GM21619 (cell line): ENCODE results near the gene TRPC6.
"Not testable (repeated sequence)": the region's sequence is repeated elsewhere in the genome, so short reads cannot be mapped to it uniquely, and the experiment has no call there.

Experiments used
- ATAC-seq: cut with Tn5 transposase; IDR thresholded peaks from one replicate; pipeline ENCODE4 v1.9.1; 2021; ENCODE audit not compliant: unreplicated experiment

Gene TRPC6

GRCh38 chr11:101456812-101457211 lies 127.0 kb downstream of the TRPC6 start:
- ATAC-seq: no peak

DNA sequence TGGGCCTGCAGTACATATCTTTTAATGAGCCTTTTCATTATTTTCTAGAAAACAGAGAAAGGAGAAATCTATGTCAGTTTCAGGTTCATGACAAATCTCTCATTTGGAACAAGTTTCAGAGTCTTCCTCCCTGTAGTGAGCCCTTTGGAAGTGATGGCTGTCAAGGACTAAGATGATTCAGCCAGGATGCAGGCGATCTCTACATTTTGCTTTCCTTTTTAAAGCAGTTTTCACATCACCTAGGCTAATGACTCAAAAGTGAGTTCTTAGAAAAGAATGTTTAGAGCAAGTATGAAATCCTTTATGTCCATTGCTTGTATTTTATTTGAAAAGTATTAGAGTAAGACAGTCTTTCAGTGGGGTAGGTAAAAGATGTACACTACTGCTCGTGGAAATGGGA lies 130.1 kb downstream of the TRPC6 start:
- ATAC-seq: no peak

GRCh38 chr11:101448881-101449442 lies 134.8 kb downstream of the TRPC6 start:
- no peak for ATAC-seq

- ATAC-seq: no peak
Observed at GRCh38 chr11:101446726-101447125, 137.1 kb downstream of the TRPC6 start.

GRCh38 chr11:101446238-101446637 lies 137.6 kb downstream of the TRPC6 start:
- no peak for ATAC-seq

- no peak for ATAC-seq
Observed at GRCh38 chr11:101445761-101446160, 138.0 kb downstream of the TRPC6 start.

GRCh38 chr11:101444851-101445250 lies 139.0 kb downstream of the TRPC6 start:
- ATAC-seq: no peak

- ATAC-seq: no peak
Observed at GRCh38 chr11:101444164-101444563, 139.6 kb downstream of the TRPC6 start.

DNA sequence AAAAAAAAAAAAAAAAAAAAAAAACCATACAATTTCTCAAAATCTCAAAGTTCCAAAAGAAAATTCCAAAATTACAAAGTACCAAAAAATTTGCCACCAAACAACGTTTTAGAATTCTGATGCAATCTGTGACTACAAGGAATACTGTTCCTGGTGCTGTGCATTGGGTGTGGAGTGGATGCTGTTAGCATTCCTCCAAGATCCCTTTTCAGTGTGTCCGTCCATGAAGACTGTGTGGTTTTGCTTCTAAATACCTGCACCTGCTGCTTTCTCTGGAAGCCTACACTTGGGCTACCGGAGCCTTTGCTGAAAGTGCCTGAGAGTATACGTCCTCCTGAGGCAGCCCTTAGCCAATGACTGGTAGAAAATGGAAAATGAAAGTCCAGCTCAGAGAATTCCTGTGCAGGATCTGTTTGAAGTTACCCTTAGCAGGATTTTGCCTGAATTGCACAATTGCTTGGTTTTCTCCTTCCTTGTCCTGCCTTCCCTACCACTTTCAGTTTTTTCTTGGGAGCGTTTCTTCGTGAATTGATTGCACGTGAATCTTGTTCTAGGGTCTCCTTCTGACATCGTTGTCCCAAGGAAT lies 140.8 kb downstream of the TRPC6 start:
- no peak for ATAC-seq

GRCh38 chr11:101442171-101442570 lies 141.6 kb downstream of the TRPC6 start:
- ATAC-seq: no peak

DNA sequence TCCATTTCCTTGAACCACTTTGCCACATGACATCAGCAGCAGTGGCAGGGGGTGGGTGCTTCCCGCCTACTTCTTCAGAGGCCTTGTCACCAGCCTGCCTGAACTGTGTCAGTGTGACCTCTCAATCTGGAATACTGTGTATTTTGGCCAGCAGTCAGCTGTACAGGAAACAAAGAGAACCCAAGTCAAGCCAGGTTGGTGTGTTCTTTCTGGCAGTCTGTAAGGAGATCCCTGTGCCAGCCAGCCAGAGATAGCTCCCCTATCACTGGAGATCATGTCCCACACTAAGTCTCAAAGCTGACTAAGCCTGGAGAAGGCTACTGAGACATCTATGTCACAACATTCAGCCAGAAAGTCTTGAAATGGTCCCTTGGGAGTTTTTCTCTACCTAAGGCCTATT lies 142.1 kb downstream of the TRPC6 start:
- ATAC-seq: no peak

DNA sequence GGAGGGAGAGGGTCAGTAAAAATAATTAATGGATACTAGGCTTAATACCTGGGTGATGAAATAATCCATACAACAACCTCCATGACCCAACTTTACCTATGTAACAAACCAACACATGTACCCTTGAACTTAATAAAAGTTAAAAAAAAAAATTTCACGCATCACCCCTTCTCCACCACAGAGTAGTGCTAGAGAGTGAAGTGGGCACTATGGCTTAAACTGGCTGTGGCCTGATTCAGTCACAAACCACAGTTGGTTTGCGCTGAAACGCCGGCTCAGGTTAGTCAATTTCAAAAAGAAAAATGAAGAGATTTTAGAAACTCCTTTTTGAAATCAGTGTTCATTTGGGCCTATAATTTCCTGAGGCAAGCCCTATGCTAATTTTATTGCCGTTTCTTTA lies 144.3 kb downstream of the TRPC6 start:
- no peak for ATAC-seq

DNA sequence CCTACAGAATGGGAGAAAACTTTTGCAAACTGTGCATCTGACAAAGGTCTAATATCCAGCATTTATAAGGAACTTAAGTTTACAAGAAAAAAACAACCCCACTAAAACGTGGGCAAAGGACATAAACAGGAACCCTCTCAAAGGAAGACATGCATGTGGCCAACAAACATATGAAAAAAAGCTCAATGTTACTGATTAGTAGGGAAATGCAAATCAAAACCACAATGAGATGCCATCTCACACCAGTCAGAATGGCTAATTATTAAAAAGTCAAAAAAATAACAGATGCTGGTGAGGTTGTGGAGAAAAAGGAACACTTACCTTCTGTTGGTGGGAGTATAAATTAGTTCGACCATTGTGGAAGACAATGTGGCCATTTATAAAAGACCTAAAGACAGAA lies 145.1 kb downstream of the TRPC6 start:
- not testable (repeated sequence) for ATAC-seq

DNA sequence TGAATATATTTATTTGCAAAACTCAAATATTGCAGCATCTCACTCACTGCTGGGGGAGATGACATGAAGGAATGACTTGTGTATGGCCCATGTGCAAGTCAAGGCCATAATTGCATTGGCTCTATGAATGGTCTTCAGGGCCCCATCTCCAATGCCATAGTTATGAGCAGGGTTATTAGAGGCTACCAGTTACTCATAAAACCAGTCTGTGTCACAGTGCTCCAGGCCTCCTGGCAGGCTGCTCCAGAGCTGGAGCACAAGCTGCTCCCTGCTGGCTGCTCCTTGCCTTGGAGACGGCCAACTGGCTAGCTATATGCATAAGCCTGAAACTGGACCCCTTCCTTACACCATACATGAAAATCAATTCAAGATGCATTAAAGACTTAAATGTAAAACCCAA lies 145.7 kb downstream of the TRPC6 start:
- ATAC-seq: no peak

DNA sequence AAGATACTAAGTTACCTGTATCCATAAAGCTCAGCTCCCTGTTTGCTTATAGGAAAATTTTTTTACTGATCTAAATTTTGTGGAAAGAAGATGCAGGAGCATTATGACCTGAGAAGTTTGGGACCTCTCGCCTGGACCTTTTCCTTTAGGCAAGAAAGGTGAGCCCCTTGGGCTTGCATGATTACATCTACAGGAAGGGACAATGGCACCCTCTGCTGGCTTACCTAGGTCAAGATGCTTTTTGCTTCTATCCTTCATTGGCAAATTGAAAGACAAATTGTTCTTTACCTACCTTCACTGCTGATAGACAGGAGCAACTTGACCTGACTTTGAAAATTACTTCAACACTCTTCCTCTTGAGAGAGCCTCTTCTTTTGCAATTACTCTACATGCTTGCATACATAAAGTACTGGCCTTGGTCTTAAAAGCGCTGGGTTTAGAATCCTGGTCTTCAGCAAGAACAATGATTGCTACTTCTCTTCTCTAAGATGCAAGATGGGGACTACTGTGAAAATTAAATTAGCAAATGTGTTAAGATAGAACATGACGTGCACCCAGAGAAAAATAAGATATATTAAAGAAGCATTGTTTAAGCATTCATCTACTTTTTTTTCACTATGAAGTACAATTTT lies 147.2 kb downstream of the TRPC6 start:
- no peak for ATAC-seq

GRCh38 chr11:101435408-101435973 lies 148.3 kb downstream of the TRPC6 start:
- ATAC-seq: no peak

- no peak for ATAC-seq
Observed at GRCh38 chr11:101434026-101434643, 149.7 kb downstream of the TRPC6 start.

GRCh38 chr11:101433151-101433550 lies 150.7 kb downstream of the TRPC6 start:
- ATAC-seq: no peak

DNA sequence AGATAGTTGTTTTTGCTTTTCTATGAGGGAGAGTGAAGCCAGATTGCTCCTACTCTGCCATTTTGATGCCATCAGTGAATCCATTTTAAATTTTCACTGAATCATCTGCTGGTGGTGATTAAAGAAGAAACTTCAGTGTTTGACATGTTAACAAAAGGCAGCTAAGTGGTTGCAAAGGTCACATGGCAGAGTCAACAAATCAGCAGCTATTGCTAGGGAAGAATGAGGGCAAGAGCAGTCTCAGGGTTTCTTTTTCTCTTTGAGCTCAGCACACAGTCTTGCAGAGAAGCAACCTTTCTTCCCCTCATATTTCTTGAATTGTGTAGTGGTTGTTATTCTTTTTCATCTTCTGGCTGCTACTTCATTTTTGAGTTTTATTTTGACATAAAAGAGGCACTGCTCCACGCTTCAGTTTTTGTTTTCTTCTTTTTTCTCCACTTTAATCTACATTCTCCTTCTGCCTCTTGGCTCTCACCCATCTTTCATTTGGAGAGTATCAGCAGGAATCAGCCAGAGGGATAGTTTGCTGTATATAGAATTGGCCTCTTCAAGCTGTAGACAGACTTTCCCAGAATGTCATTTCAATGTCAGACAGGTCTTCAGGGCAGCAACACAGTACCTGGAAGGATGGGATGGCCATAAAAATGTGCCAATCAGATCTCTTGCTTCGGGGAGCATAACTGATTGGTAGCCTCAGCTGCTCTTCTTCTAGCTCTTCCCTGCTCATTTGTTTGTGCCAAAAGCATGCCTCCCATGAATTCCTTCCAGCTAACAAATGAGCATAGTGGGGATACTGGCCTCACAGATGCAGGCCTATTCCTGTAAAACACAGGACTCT lies 153.9 kb downstream of the TRPC6 start:
- ATAC-seq: no peak

GRCh38 chr11:101428918-101429317 lies 154.9 kb downstream of the TRPC6 start:
- ATAC-seq: peak; percentile 62

DNA sequence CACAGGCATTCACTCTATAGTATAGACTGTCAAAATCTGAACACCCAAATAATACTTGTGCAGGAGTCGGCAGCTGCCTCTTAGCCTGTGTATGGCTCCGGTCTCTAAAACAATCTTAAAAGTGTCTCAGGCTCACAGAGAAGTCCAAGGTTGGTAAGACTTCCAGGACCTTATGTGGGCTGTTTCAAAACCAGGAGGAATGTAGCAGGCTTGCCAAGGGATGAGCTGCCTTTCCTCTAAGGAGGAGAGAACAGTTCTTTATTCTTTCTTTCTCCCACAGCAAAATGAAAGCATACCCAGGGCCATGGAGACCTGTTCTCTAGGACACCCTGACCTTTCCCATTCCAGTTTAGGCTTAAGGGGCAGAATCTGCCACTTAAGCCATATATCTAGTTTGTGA lies 176.5 kb downstream of the TRPC6 start:
- no peak for ATAC-seq
